CD4-positive, alpha-beta memory T cell (primary cell): Measurements from ENCODE around the gene SESN3. TPM values are rescaled to one million over a fixed set of nuclear protein-coding genes. Genes with fewer than 3 reads are reported as not detected.
"Not testable (repeated sequence)": the region's sequence is repeated elsewhere in the genome, so short reads cannot be mapped to it uniquely, and the experiment has no call there.

Source experiments
- CTCF ChIA-PET: fragments of 350-600 bp; sonication (Branson Sonifier 250); formaldehyde crosslinking; loops from one replicate; lab custom pipeline; 2021; ENCODE audit warnings: inconsistent platforms; ENCODE audit not compliant: partially characterized antibody; lab: Charles Lee
- POLR2A ChIA-PET: fragments of 350-600 bp; sonication (Branson Sonifier 250); formaldehyde crosslinking; loops from one replicate; lab custom pipeline; 2021; ENCODE audit not compliant: partially characterized antibody; lab: Charles Lee
- DNase-seq, 5 donors: peaks; one replicate each; pipeline versions ENCODE4 v3.0.0 to v3.0.0-alpha.2; 2020 to 2022; ENCODE audit warnings: mixed read lengths in 1 of 5
- H3K27ac ChIP-seq: one replicate; pipeline ENCODE4 v1.7.0; 2013; ENCODE audit warnings: low read depth, low read length
- H3K27me3 ChIP-seq: 2 replicates; pipeline ENCODE4 v1.7.0; 2013; ENCODE audit warnings: mild to moderate bottlenecking, low read length, moderate library complexity; ENCODE audit not compliant: insufficient read depth
- H3K36me3 ChIP-seq: 2 replicates; pipeline ENCODE4 v1.7.0; 2013; ENCODE audit warnings: mild to moderate bottlenecking, low read length, moderate library complexity; ENCODE audit not compliant: insufficient read depth
- H3K4me1 ChIP-seq: 2 replicates; pipeline ENCODE4 v1.7.0; 2013; ENCODE audit warnings: mild to moderate bottlenecking, low read length, moderate library complexity; ENCODE audit not compliant: insufficient read depth
- H3K4me3 ChIP-seq, 2 donors: one replicate each; pipeline ENCODE4 v1.7.0; 2013; ENCODE audit warnings: low read length in 2 of 2, mild to moderate bottlenecking in 1 of 2
- H3K9me3 ChIP-seq, 2 donors: one replicate each; pipeline ENCODE4 v1.7.0; 2013; ENCODE audit warnings: low read length in 2 of 2, control low read depth in 1 of 2; ENCODE audit not compliant: control insufficient read depth in 1 of 2
- H3K27ac Mint-ChIP-seq, 7 donors: one replicate each; pipeline ENCODE4 v1.8.0; 2020 to 2021; ENCODE audit warnings: mixed read lengths in 7 of 7, mild to moderate bottlenecking in 6 of 7, inconsistent platforms in 3 of 7, moderate library complexity in 3 of 7
- H3K27me3 Mint-ChIP-seq, 2 donors: one replicate each; pipeline ENCODE4 v1.8.0; 2020 to 2021; ENCODE audit warnings: mixed read lengths in 2 of 2
- H3K36me3 Mint-ChIP-seq, 2 donors: one replicate each; pipeline ENCODE4 v1.8.0; 2020 to 2021; ENCODE audit warnings: mixed read lengths in 2 of 2, inconsistent platforms in 1 of 2, mild to moderate bottlenecking in 1 of 2
- H3K4me1 Mint-ChIP-seq, 4 donors: one replicate each; pipeline ENCODE4 v1.8.0; 2020 to 2021; ENCODE audit warnings: mixed read lengths in 4 of 4, mild to moderate bottlenecking in 1 of 4
- H3K4me3 Mint-ChIP-seq, 8 donors: one replicate each; pipeline ENCODE4 v1.8.0; 2020 to 2021; ENCODE audit warnings: mixed read lengths in 8 of 8, mild to moderate bottlenecking in 7 of 8, moderate library complexity in 6 of 8, inconsistent platforms in 3 of 8
- H3K9me3 Mint-ChIP-seq, 8 donors: one replicate each; pipeline ENCODE4 v1.8.0; 2020 to 2021; ENCODE audit warnings: mixed read lengths in 8 of 8, mild to moderate bottlenecking in 5 of 8, inconsistent platforms in 3 of 8, moderate library complexity in 1 of 8
- intact Hi-C: fragments of 100-400 bp; cut with micrococcal nuclease; formaldehyde crosslinking; loops from one replicate; pipeline ENCODE4 v1.15.1; 2023
- polyA plus RNA-seq, 2 donors: library from polyadenylated mRNA; unstranded; fragments of 300-500 nt; fragmentation: Illumina TruSeq; gene quantifications; one replicate each; pipeline ENCODE4 v1.2.3, GENCODE V29; 2021
- total RNA-seq, 2 experiments: library from RNA; stranded (reverse); gene quantifications; one replicate each; pipeline ENCODE4 v1.2.3, GENCODE V29; 2021

Gene SESN3, protein sequence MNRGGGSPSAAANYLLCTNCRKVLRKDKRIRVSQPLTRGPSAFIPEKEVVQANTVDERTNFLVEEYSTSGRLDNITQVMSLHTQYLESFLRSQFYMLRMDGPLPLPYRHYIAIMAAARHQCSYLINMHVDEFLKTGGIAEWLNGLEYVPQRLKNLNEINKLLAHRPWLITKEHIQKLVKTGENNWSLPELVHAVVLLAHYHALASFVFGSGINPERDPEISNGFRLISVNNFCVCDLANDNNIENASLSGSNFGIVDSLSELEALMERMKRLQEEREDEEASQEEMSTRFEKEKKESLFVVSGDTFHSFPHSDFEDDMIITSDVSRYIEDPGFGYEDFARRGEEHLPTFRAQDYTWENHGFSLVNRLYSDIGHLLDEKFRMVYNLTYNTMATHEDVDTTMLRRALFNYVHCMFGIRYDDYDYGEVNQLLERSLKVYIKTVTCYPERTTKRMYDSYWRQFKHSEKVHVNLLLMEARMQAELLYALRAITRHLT
- total RNA-seq: 100 to 1,000 TPM; 204 to 211 TPM
- polyA plus RNA-seq: 1 to 10 TPM; 1.8 to 3.4 TPM

DNA sequence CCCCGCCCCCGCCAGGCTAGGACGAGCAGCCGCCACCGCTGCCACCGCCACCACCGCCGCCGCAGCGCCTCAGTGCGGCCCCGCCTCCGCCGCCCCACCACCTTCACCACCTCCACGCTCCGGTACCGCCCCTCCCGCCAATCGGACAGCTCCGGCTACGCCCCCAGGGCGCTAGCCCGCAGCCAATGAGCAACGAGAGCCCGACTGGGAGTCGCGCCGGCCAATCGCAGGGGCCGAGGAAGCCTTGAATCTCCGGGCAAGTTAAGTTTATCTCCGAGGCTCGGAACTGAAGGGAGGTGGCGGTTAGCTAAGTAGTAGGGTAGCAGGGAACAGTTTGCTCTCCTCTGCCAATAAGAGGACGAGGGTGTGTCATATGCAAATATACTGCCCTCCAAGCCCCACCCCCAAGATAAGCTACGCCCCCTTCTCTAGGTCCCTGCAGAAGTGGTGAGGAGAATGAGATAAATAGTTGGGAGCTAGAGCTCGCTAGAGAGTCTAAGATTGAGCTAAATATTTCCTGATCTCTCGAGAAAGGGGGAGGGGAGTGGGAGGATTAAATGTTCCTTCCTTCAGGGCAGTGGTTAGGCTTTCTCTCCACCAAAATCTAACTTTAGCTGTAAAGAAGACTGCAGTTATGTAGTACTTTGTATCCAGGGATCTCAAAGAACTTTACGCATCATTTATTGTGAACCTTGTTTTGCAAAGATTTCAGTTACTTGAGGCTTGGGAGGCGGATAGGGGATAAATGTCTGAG lies at the start of gene SESN3:
Gene SESN3 (minus strand): TSS at position 76 of the 754 bp plus-strand sequence. CDS start 342 bp downstream, outside the sequence.
- intact Hi-C loops: loop anchor here (1.0 to 5.0 kb wide), 12 partner anchors 23 to 1158 kb away; partner anchors contain the start of genes CCDC82, CEP57 and ENDOD1
- no peaks in the 10 kb centered on the region for H3K36me3 ChIP-seq
- peak; percentile 99 for DNase-seq
- H3K27me3 Mint-ChIP-seq: no peaks in the 10 kb centered on the region
- CTCF ChIA-PET: interaction anchor here (0.7 to 3.0 kb wide), 42 partner anchors 9 to 559 kb away, joined by 3 to 102 read pairs (median 4); partner anchors contain the start of genes CEP57, FAM76B and SRSF8
- H3K9me3 Mint-ChIP-seq: peaks cover 0 to 1% (median 0%) of the 10 kb centered on the region in 8 donors
- H3K4me3 Mint-ChIP-seq: peak within 1 kb of the TSS; percentile 92 to 99 (median 97)
- H3K4me1 Mint-ChIP-seq: peaks cover 28 to 59% (median 34%) of the 10 kb centered on the region in 4 donors
- peak within 1 kb of the TSS; percentile 68 for H3K27ac ChIP-seq
- no peaks in the 10 kb centered on the region for H3K27me3 ChIP-seq
- H3K9me3 ChIP-seq: no peaks in the 10 kb centered on the region
- POLR2A ChIA-PET: interaction anchor here (0.6 to 5.7 kb wide), 57 partner anchors 10 to 1490 kb away, joined by 3 to 241 read pairs (median 4); partner anchors contain the start of genes C11orf54, CEP57, CWC15 and ENDOD1
- H3K4me1 ChIP-seq: peaks cover 50% of the 10 kb centered on the region
- H3K4me3 ChIP-seq: peak within 1 kb of the TSS; percentile 81 to 89
- H3K36me3 Mint-ChIP-seq: peaks cover 0 to 8% of the 10 kb centered on the region in 2 donors
- H3K27ac Mint-ChIP-seq: peak within 1 kb of the TSS; percentile 85 to 96 (median 93)

DNA sequence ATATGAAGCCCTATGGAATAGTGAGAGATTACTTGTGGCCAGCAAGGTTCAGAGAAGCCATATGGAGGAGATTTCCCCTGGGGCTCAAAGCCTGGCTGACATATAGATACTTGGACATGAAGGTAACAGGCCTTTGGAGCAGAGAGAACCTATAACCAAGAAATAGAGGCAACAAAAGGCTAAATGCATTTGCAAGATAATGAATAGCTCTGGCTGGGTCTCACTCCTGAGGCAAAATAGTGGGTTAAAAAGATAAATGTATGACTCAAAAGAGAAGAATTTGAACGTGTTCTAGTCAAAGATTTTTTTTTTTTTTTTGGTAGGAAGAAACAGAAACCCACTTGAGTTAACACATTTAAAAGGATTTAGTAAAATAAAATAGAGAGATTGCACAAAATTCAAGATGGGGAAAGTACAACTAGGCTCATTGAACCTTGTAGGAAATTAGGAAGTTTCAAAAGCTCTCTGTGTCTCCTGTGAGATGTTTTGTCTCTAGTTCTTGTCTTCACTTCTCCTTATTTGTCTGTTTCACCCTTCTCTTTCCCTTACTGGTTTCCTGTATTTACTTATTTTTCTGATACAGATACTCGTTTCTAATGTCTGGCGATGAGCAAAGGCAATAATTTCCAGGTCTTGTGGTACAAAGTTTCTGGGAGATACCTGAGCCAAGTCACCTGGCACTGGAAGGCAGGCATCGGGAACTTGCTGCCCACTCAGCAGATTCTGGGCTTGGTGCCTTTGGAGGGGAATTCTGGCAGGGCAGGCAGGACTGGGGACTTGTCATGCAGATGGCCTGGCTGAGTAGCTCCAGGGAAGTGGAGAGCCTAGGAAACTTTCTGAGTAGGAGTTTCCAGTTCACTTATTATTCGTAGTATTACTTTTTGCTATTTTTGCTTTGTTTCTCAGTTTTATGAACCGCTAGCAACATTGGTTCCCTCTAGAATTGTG lies 49.2 kb upstream of the SESN3 start:
- Mint-ChIP-seq H3K27me3 (peaks cover 0 to 3% of the 10 kb centered on the region in 2 donors), H3K4me1 (no peaks in the 10 kb centered on the region), H3K9me3 (no peaks in the 10 kb centered on the region), H3K4me3 (no peak overlapping the region), H3K27ac (no peak overlapping the region), H3K36me3 (no peaks in the 10 kb centered on the region)
- intact Hi-C loops: no loop called here
- no peaks in the 10 kb centered on the region for H3K4me1 ChIP-seq
- POLR2A ChIA-PET: no interaction called here
- no peak for DNase-seq
- no peaks in the 10 kb centered on the region for H3K9me3 ChIP-seq
- CTCF ChIA-PET: no interaction called here
- H3K27ac ChIP-seq: no peak overlapping the region
- H3K4me3 ChIP-seq: no peak overlapping the region
- no peaks in the 10 kb centered on the region for H3K27me3 ChIP-seq
- no peaks in the 10 kb centered on the region for H3K36me3 ChIP-seq

DNA sequence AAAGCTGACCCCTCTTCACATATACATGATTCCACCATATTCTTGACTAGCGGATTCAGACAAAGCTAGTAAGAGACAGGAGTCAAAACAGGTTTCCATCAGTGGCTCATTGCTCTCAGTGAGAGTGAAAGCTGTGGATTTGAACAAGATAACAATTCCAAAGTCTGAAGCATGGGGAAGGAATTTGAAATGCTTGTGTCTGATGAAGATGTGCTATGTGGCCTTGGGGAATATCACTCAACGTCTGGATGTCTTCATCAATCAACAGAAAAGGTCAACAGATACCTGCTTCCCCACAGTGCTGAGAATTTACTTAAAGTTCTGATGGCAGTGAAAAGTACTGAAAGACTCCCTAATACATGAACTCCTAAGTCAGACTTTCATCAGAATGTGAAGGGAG lies 46.9 kb upstream of the SESN3 start:
- H3K9me3 ChIP-seq: no peaks in the 10 kb centered on the region
- Mint-ChIP-seq H3K9me3 (no peaks in the 10 kb centered on the region), H3K4me3 (no peak overlapping the region), H3K36me3 (no peaks in the 10 kb centered on the region), H3K27me3 (no peaks in the 10 kb centered on the region), H3K27ac (no peak overlapping the region), H3K4me1 (no peaks in the 10 kb centered on the region)
- H3K4me1 ChIP-seq: no peaks in the 10 kb centered on the region
- H3K27me3 ChIP-seq: no peaks in the 10 kb centered on the region
- ChIA-PET POLR2A (no interaction called here), CTCF (no interaction called here)
- intact Hi-C loops: no loop called here
- H3K36me3 ChIP-seq: no peaks in the 10 kb centered on the region
- H3K4me3 ChIP-seq: no peak overlapping the region
- no peak for DNase-seq
- no peak overlapping the region for H3K27ac ChIP-seq

DNA sequence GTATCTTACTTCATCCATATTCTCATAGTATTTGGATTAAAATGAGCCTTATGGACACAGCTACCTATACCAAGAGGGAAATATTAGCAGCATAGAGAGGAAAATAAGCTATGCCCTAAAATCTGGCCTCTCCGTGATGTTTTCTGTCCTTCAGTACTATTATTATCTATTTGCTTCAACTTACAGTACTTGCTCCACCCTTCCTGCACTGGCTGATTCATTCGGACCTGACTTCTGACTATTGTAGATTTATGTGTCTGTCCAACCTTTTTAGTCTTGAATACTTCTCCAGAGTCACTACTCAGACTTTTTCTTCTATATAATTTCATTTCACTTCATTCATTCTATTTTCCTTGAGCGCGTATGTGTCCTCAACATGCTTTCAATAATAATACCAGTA lies 45.1 kb upstream of the SESN3 start:
- H3K4me3 Mint-ChIP-seq: no peak overlapping the region
- H3K4me1 Mint-ChIP-seq: no peaks in the 10 kb centered on the region
- Histone ChIP-seq H3K9me3 (no peaks in the 10 kb centered on the region), H3K27ac (no peak overlapping the region), H3K4me3 (no peak overlapping the region), H3K27me3 (no peaks in the 10 kb centered on the region), H3K4me1 (no peaks in the 10 kb centered on the region), H3K36me3 (no peaks in the 10 kb centered on the region)
- no peaks in the 10 kb centered on the region for H3K27me3 Mint-ChIP-seq
- no peaks in the 10 kb centered on the region for H3K36me3 Mint-ChIP-seq
- CTCF ChIA-PET: interaction anchor here (1.0 to 1.1 kb wide), 2 partner anchors 11 to 14 kb away, joined by 3 read pairs; no protein-coding TSS in a partner anchor
- no peak overlapping the region for H3K27ac Mint-ChIP-seq
- no peaks in the 10 kb centered on the region for H3K9me3 Mint-ChIP-seq
- DNase-seq: no peak
- POLR2A ChIA-PET: no interaction called here
- intact Hi-C loops: no loop called here

DNA sequence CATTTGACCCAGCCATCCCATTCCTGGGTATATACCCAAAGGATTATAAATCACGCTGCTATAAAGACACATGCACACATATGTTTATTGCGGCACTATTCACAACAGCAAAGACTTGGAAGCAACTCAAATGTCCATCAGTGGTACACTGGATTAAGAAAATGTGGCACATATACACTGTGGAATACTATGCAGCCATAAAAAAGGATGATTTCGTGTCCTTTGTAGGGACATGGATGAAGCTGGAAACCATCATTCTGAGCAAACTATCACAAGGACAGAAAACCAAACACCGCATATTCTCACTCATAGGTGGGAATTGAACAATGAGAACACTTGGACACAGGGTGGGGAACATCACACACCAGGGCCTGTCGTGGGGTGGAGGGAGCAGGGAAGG lies 42.6 kb upstream of the SESN3 start:
- H3K9me3 Mint-ChIP-seq, H3K4me1 ChIP-seq, H3K27ac Mint-ChIP-seq, CTCF ChIA-PET, H3K4me1 Mint-ChIP-seq, H3K36me3 Mint-ChIP-seq, H3K27ac ChIP-seq, H3K36me3 ChIP-seq, H3K4me3 ChIP-seq, POLR2A ChIA-PET, H3K9me3 ChIP-seq, H3K4me3 Mint-ChIP-seq, H3K27me3 Mint-ChIP-seq, DNase-seq, H3K27me3 ChIP-seq, intact Hi-C loops: not testable (repeated sequence)

DNA sequence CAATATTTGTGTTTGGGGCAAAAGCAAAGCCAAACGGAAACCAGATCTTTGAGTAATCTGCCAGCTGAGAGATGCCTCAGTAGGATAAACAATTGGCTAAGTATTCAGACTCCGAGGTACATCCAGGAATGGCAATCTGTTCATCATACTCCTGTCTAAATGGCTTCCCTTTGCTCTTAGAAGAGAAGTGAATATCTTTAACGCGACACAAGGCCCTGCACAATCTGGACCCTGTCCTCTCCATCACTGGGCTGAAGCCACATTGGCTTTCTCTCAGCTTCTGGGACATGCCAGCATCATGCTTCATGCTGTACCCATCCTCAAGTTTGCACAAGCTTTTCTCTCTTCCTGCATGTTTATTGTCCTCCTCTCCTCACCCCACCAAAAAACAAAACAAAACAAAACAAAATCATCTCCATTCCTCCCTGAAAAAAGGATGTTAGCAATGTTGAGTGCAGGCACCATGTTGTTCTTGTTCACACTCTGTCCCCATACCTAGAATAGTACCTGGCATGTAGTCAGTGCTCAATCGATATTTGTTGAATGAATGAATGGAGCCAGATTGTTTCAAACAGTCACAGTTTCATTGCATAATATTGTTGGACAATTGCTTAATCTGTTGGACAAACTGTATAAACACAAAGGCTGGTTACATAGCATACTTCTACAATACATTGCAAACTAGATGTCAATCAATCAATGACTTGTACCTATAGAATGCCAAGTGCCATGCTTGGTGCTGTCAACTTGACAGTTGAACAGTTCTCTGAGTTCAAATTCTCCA lies 38.2 kb upstream of the SESN3 start:
- Histone ChIP-seq H3K4me3 (no peak overlapping the region), H3K9me3 (no peaks in the 10 kb centered on the region), H3K4me1 (no peaks in the 10 kb centered on the region), H3K36me3 (no peaks in the 10 kb centered on the region), H3K27me3 (no peaks in the 10 kb centered on the region), H3K27ac (no peak overlapping the region)
- Mint-ChIP-seq H3K27ac (no peak overlapping the region), H3K27me3 (no peaks in the 10 kb centered on the region), H3K4me3 (no peak overlapping the region), H3K36me3 (no peaks in the 10 kb centered on the region), H3K9me3 (no peaks in the 10 kb centered on the region), H3K4me1 (no peaks in the 10 kb centered on the region)
- ChIA-PET CTCF (no interaction called here), POLR2A (no interaction called here)
- intact Hi-C loops: no loop called here
- no peak for DNase-seq
